ENCODE data around the gene ZRANB2.

- TF ChIP-seq, protein P1, sequence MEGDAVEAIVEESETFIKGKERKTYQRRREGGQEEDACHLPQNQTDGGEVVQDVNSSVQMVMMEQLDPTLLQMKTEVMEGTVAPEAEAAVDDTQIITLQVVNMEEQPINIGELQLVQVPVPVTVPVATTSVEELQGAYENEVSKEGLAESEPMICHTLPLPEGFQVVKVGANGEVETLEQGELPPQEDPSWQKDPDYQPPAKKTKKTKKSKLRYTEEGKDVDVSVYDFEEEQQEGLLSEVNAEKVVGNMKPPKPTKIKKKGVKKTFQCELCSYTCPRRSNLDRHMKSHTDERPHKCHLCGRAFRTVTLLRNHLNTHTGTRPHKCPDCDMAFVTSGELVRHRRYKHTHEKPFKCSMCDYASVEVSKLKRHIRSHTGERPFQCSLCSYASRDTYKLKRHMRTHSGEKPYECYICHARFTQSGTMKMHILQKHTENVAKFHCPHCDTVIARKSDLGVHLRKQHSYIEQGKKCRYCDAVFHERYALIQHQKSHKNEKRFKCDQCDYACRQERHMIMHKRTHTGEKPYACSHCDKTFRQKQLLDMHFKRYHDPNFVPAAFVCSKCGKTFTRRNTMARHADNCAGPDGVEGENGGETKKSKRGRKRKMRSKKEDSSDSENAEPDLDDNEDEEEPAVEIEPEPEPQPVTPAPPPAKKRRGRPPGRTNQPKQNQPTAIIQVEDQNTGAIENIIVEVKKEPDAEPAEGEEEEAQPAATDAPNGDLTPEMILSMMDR (IDR thresholded peaks at IDR 0.05; ENCODE audit: poor library complexity) = no peak
- no peak for TF ChIP-seq EZH2 (IDR thresholded peaks at IDR 0.05; ENCODE audit: borderline replicate concordance)
- no peak for TF ChIP-seq EZH2phosphoT487 (IDR thresholded peaks at IDR 0.05; ENCODE audit: low read depth, severe bottlenecking, unreplicated experiment)
These were observed 6.9 kb upstream of the ZRANB2 start for GRCh38 chr1:71087713-71088112.

All from hepatocyte (in vitro differentiated cells).